Activated B cell treated with CpG ODN at 0.5 μM for 24 hours (primary cell): Measurements from ENCODE around the gene CNGA2. TPM values are rescaled to one million over a fixed set of nuclear protein-coding genes. Genes with fewer than 3 reads are reported as not detected.

Experiments used
- ATAC-seq: fragments of 200-7000 bp; cut with Tn5 transposase; one replicate; pipeline ENCODE4 v1.10.0; 2021; ENCODE audit warnings: low read depth, mild to moderate bottlenecking, moderate library complexity
- CTCF ChIA-PET: fragments of 350-600 bp; sonication (Branson Sonifier 250); formaldehyde crosslinking; loops from one replicate; lab custom pipeline; 2021; ENCODE audit warnings: antibody characterized with exemption; lab: Charles Lee
- POLR2A ChIA-PET: fragments of 350-600 bp; sonication (Branson Sonifier 250); formaldehyde crosslinking; loops from one replicate; lab custom pipeline; 2021; ENCODE audit warnings: antibody characterized with exemption; lab: Charles Lee
- DNase-seq: peaks from one replicate; pipeline ENCODE4 v3.0.0; 2022
- H3K27ac Mint-ChIP-seq: one replicate; pipeline ENCODE4 v1.8.0; 2020; ENCODE audit warnings: mixed read lengths
- H3K27me3 Mint-ChIP-seq: one replicate; pipeline ENCODE4 v1.8.0; 2021; ENCODE audit warnings: mixed read lengths
- H3K36me3 Mint-ChIP-seq: one replicate; pipeline ENCODE4 v1.8.0; 2021; ENCODE audit warnings: low read depth, mixed read lengths
- H3K4me1 Mint-ChIP-seq: one replicate; pipeline ENCODE4 v1.8.0; 2021; ENCODE audit warnings: mixed read lengths
- H3K4me3 Mint-ChIP-seq: one replicate; pipeline ENCODE4 v1.8.0; 2020; ENCODE audit warnings: mild to moderate bottlenecking, mixed read lengths
- H3K9me3 Mint-ChIP-seq: one replicate; pipeline ENCODE4 v1.8.0; 2020; ENCODE audit warnings: mixed read lengths
- CTCF ChIP-seq: fragments of 200-600 bp; IDR thresholded peaks from one replicate; pipeline ENCODE4 v1.8.0; 2022; ENCODE audit warnings: antibody characterized with exemption, mild to moderate bottlenecking
- intact Hi-C: fragments of 100-400 bp; cut with micrococcal nuclease; formaldehyde crosslinking; loops from one replicate; pipeline ENCODE4 v1.15.1; 2024
- total RNA-seq: library from RNA; stranded (reverse); gene quantifications from 2 replicates; pipeline ENCODE4 v1.2.3, GENCODE V29; 2022

The CNGA2 gene
- total RNA-seq, 1 donor from 2014 or later: not detected

DNA sequence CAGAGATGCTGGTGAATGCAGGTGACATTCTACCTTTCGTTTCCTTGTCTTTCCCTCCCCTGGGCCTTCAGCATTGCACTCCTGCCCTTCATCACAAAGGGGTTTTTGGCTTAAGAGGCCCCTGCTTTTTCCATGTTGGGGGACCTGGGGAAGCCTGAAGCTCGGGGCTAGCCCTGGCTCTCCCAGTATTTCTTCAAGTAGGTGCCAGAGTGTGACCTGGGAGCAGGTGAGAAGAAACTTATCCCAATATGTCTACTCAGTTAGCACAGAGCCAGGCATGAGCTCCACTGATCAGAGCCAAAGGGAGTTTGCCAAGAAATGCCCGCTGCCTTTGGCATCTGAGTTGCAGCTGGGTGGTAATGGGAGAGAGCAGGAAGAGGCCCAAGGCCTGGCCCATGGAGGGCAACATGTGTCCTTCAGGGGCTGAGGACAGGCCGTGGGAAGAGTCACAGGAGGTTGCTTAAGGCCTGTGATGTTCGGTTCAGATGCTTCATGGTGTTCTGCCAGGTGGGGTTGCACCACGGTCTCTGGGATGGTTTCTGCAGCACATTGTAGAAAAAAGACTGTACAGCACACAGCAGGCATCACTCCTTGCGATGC is 31.7 kb upstream of the CNGA2 start:
- no peaks in the 10 kb centered on the region for H3K27me3 Mint-ChIP-seq
- ChIA-PET CTCF (no interaction called here), POLR2A (no interaction called here)
- H3K4me1 Mint-ChIP-seq: no peaks in the 10 kb centered on the region
- no peak overlapping the region for H3K4me3 Mint-ChIP-seq
- intact Hi-C loops: no loop called here
- ATAC-seq (no peak), DNase-seq (no peak)
- no peaks in the 10 kb centered on the region for H3K9me3 Mint-ChIP-seq
- no peak for TF ChIP-seq CTCF
- no peak overlapping the region for H3K27ac Mint-ChIP-seq
- H3K36me3 Mint-ChIP-seq: no peaks in the 10 kb centered on the region

DNA sequence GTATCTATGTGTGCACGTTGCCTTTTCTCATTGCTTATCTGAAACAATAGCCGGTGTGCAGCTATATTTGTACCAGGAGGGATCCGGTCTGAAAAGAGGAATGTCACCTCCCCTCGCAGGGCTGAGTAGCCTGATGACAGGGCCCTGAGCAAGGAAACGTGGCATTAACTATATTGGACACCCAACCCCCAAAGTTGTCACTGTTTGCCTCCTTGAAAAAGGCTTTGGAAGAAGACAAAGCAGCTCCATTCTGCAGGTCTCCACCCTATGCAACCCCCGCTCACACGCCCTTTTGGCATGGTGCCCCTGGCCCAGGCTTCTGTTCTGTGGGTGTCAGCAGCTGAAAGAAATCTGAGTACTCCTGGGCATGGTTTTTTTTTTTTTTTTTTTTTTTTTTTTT is 31.1 kb upstream of the CNGA2 start:
- ChIA-PET POLR2A (no interaction called here), CTCF (no interaction called here)
- intact Hi-C loops: no loop called here
- Mint-ChIP-seq H3K36me3 (no peaks in the 10 kb centered on the region), H3K27me3 (no peaks in the 10 kb centered on the region), H3K27ac (no peak overlapping the region), H3K4me3 (no peak overlapping the region), H3K4me1 (no peaks in the 10 kb centered on the region), H3K9me3 (no peaks in the 10 kb centered on the region)
- ATAC-seq (no peak), DNase-seq (no peak)
- TF ChIP-seq CTCF: no peak

- Mint-ChIP-seq H3K4me3 (no peak overlapping the region), H3K27me3 (no peaks in the 10 kb centered on the region), H3K27ac (no peak overlapping the region), H3K4me1 (no peaks in the 10 kb centered on the region), H3K36me3 (no peaks in the 10 kb centered on the region), H3K9me3 (no peaks in the 10 kb centered on the region)
- ATAC-seq (no peak), DNase-seq (no peak)
- POLR2A ChIA-PET: no interaction called here
- intact Hi-C loops: no loop called here
- no peak for TF ChIP-seq CTCF
- CTCF ChIA-PET: no interaction called here
Measured at GRCh38 chrX:151704041-151704663, 30.4 kb upstream of the CNGA2 start.

DNA sequence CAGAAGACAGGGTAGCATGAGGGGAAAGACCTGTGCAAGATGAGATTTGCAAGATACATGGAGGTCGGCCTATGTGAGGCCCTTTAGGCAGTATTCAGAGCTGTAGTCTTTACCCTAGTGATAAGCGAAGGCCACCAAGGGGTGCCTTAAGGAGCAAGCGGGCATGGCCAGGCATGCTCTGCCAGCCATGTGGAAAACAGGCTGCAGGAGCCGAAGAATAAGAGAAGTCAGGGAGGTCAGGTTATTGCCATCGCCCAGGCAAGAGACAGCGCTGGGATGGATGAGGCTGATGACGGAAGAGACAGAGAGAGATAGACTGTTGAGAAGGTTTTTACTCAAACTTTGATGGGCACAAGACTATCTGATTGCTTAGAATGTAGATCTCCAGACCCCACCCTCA is 25.7 kb upstream of the CNGA2 start:
- Mint-ChIP-seq H3K4me1 (no peaks in the 10 kb centered on the region), H3K36me3 (no peaks in the 10 kb centered on the region), H3K27me3 (no peaks in the 10 kb centered on the region), H3K4me3 (no peak overlapping the region), H3K9me3 (no peaks in the 10 kb centered on the region), H3K27ac (no peak overlapping the region)
- no peak for TF ChIP-seq CTCF
- intact Hi-C loops: no loop called here
- ChIA-PET POLR2A (no interaction called here), CTCF (no interaction called here)
- ATAC-seq: no peak
- no peak for DNase-seq

DNA sequence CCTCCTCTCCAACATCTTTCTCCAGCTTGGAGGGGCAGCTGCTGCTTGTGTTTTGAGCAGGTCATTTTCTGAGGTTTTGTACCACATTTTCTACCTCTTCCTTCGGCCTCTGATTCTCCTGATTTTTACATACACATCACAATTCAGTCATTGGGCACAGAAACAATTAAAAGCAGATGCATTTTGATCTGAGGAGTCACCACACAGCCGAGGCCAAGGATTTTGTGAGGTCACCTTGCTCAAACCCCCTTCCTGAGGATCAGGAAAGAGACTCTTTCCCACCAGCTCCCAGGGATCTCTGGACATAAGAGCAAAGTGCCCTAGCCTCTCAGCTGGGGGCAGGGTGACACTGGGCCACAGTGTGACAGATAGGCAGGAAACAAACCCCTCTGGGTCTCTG is 24.1 kb upstream of the CNGA2 start:
- H3K36me3 Mint-ChIP-seq: no peaks in the 10 kb centered on the region
- H3K4me1 Mint-ChIP-seq: no peaks in the 10 kb centered on the region
- no peak for DNase-seq
- ChIA-PET CTCF (no interaction called here), POLR2A (no interaction called here)
- intact Hi-C loops: no loop called here
- no peak for TF ChIP-seq CTCF
- no peaks in the 10 kb centered on the region for H3K9me3 Mint-ChIP-seq
- no peak overlapping the region for H3K27ac Mint-ChIP-seq
- no peak for ATAC-seq
- H3K27me3 Mint-ChIP-seq: no peaks in the 10 kb centered on the region
- no peak overlapping the region for H3K4me3 Mint-ChIP-seq
